H9 (cell line): ENCODE data around the gene KPTN. TPM values are rescaled to one million over a fixed set of nuclear protein-coding genes. Genes with fewer than 3 reads are reported as not detected.

Source experiments
- DNase-seq: peaks from one replicate; pipeline ENCODE4 v3.0.0-alpha.2; 2017
- H2AFZ ChIP-seq: one replicate; pipeline ENCODE4 v1.6.1; 2013; ENCODE audit warnings: mild to moderate bottlenecking, low read length, control low read depth, moderate library complexity
- H2AK5ac ChIP-seq: 2 replicates; pipeline ENCODE4 v1.6.1; 2013; ENCODE audit warnings: low read length, control low read depth, mixed read lengths; ENCODE audit not compliant: insufficient read length
- H2BK120ac ChIP-seq: one replicate; pipeline ENCODE4 v1.6.1; 2013; ENCODE audit warnings: low read depth, mild to moderate bottlenecking, low read length, control low read depth, inconsistent platforms; ENCODE audit not compliant: poor library complexity, severe bottlenecking
- H2BK12ac ChIP-seq: 2 replicates; pipeline ENCODE4 v1.6.1; 2013; ENCODE audit warnings: low read length, control low read depth, mixed read lengths, low read depth; ENCODE audit not compliant: insufficient read length
- H2BK15ac ChIP-seq: 2 replicates; pipeline ENCODE4 v1.6.1; 2013; ENCODE audit warnings: low read depth, low read length, control low read depth
- H2BK20ac ChIP-seq: one replicate; pipeline ENCODE4 v1.6.1; 2013; ENCODE audit warnings: low read depth, mild to moderate bottlenecking, low read length, control low read depth, inconsistent platforms; ENCODE audit not compliant: poor library complexity, severe bottlenecking
- H2BK5ac ChIP-seq: 2 replicates; pipeline ENCODE4 v1.6.1; 2013; ENCODE audit warnings: low read length, control low read depth, mixed read lengths; ENCODE audit not compliant: insufficient read length
- H3K14ac ChIP-seq: 2 replicates; pipeline ENCODE4 v1.6.1; 2013; ENCODE audit warnings: low read length, control low read depth; ENCODE audit not compliant: insufficient read depth
- H3K18ac ChIP-seq: 2 replicates; pipeline ENCODE4 v1.6.1; 2013; ENCODE audit warnings: low read depth, mild to moderate bottlenecking, mixed read lengths, low read length, control low read depth; ENCODE audit not compliant: insufficient read length
- H3K23ac ChIP-seq: 2 replicates; pipeline ENCODE4 v1.6.1; 2013; ENCODE audit warnings: low read length, control low read depth, mixed read lengths, low read depth; ENCODE audit not compliant: insufficient read length
- H3K23me2 ChIP-seq: 2 replicates; pipeline ENCODE4 v1.6.1; 2013; ENCODE audit warnings: low read depth, mild to moderate bottlenecking, mixed read lengths, low read length, control low read depth; ENCODE audit not compliant: insufficient read length, poor library complexity, severe bottlenecking
- H3K27ac ChIP-seq: 2 replicates; pipeline ENCODE4 v1.5.1; 2013; ENCODE audit warnings: low read length, control low read depth, mixed read lengths, low read depth; ENCODE audit not compliant: insufficient read length
- H3K27me3 ChIP-seq: 2 replicates; pipeline ENCODE4 v1.6.1; 2013; ENCODE audit warnings: low read length, control low read depth, inconsistent platforms; ENCODE audit not compliant: insufficient read depth
- H3K4ac ChIP-seq: 2 replicates; pipeline ENCODE4 v1.6.1; 2013; ENCODE audit warnings: low read depth, mild to moderate bottlenecking, control low read depth, inconsistent platforms, low read length, moderate library complexity
- H3K4me1 ChIP-seq: 2 replicates; pipeline ENCODE4 v1.6.1; 2013; ENCODE audit warnings: low read length, control low read depth, inconsistent platforms; ENCODE audit not compliant: insufficient read depth
- H3K4me2 ChIP-seq: 2 replicates; pipeline ENCODE4 v1.6.1; 2013; ENCODE audit warnings: low read length, control low read depth, mixed read lengths; ENCODE audit not compliant: insufficient read length, insufficient read depth
- H3K56ac ChIP-seq: 2 replicates; pipeline ENCODE4 v1.6.1; 2013; ENCODE audit warnings: low read depth, mild to moderate bottlenecking, mixed read lengths, low read length, control low read depth; ENCODE audit not compliant: insufficient read length
- H3K79me1 ChIP-seq: 2 replicates; pipeline ENCODE4 v1.6.1; 2013; ENCODE audit warnings: low read depth, mild to moderate bottlenecking, moderate library complexity, low read length, control low read depth, inconsistent platforms; ENCODE audit not compliant: insufficient read depth, poor library complexity, severe bottlenecking
- H3K79me2 ChIP-seq: 2 replicates; pipeline ENCODE4 v1.6.1; 2013; ENCODE audit warnings: low read length, control low read depth, inconsistent platforms; ENCODE audit not compliant: insufficient read depth
- H3K9ac ChIP-seq: 2 replicates; pipeline ENCODE4 v1.6.1; 2013; ENCODE audit warnings: low read length, control low read depth, mixed read lengths; ENCODE audit not compliant: insufficient read length; ENCODE audit errors: extremely low read depth
- H3K9me3 ChIP-seq: one replicate; pipeline ENCODE4 v1.6.1; 2013; ENCODE audit warnings: low read depth, low read length, inconsistent platforms; ENCODE audit not compliant: control insufficient read depth
- H3T11ph ChIP-seq: one replicate; pipeline ENCODE4 v1.6.1; 2013; ENCODE audit warnings: mild to moderate bottlenecking, low read length, control low read depth, inconsistent platforms
- H4K20me1 ChIP-seq: one replicate; pipeline ENCODE4 v1.6.1; 2013; ENCODE audit not compliant: control insufficient read depth, insufficient read length, insufficient read depth
- H4K5ac ChIP-seq: 2 replicates; pipeline ENCODE4 v1.6.1; 2013; ENCODE audit warnings: low read depth, mild to moderate bottlenecking, mixed read lengths, low read length, control low read depth; ENCODE audit not compliant: insufficient read length
- H4K8ac ChIP-seq: replicated peaks from 2 replicates; pipeline ENCODE4 v1.6.1; 2013; ENCODE audit warnings: low read length, control low read depth, mixed read lengths, low read depth; ENCODE audit not compliant: insufficient read length
- H4K91ac ChIP-seq: 2 replicates; pipeline ENCODE4 v1.6.1; 2013; ENCODE audit warnings: low read depth, mild to moderate bottlenecking, moderate library complexity, mixed read lengths, low read length, control low read depth; ENCODE audit not compliant: insufficient read length
- H3K27ac Mint-ChIP-seq, 3 experiments: 2 replicates in 2 of 3; 3 replicates in 1 of 3; pipeline ENCODE4 v1.8.0; 2020 to 2021; ENCODE audit warnings: mixed read lengths in 3 of 3, mild to moderate bottlenecking in 1 of 3, moderate library complexity in 1 of 3
- H3K27me3 Mint-ChIP-seq: 2 replicates; pipeline ENCODE4 v1.8.0; 2021; ENCODE audit warnings: low read depth, mild to moderate bottlenecking, moderate library complexity, mixed read lengths
- H3K36me3 Mint-ChIP-seq, 3 experiments: 2 replicates in 2 of 3; 3 replicates in 1 of 3; pipeline ENCODE4 v1.8.0; 2020 to 2021; ENCODE audit warnings: low read depth in 3 of 3, mixed read lengths in 3 of 3; ENCODE audit not compliant: insufficient read depth in 1 of 3
- H3K4me1 Mint-ChIP-seq, 2 experiments: 2 replicates each; pipeline ENCODE4 v1.8.0; 2020; ENCODE audit warnings: mixed read lengths in 2 of 2
- H3K4me3 Mint-ChIP-seq, 2 experiments: 2 replicates in 1 of 2; 3 replicates in 1 of 2; pipeline ENCODE4 v1.8.0; 2020 to 2021; ENCODE audit warnings: mild to moderate bottlenecking in 2 of 2, mixed read lengths in 2 of 2, moderate library complexity in 1 of 2
- H3K9me3 Mint-ChIP-seq, 2 experiments: 2 replicates in 1 of 2; 3 replicates in 1 of 2; pipeline ENCODE4 v1.8.0; 2020; ENCODE audit warnings: mild to moderate bottlenecking in 2 of 2, mixed read lengths in 2 of 2, moderate library complexity in 1 of 2
- CTCF ChIP-seq: fragments of 200-600 bp; sonication (generic); conservative IDR thresholded peaks from 3 replicates; pipeline ENCODE4 v1.8.0; 2021; ENCODE audit warnings: antibody characterized with exemption, mild to moderate bottlenecking
- WGBS: extraction: QIAGEN DNeasy Blood & Tissue Kit; methylation state at CpG from one replicate; pipeline ENCODE4 v1.1.7; 2013; ENCODE audit warnings: missing lambda C conversion rate, low lambda C conversion rate, mixed read lengths; ENCODE audit not compliant: insufficient read length; ENCODE audit errors: extremely low coverage; 5-methylcytosine and 5-hydroxymethylcytosine counted together
- total RNA-seq: library from RNA; stranded (reverse); gene quantifications from 2 replicates; pipeline ENCODE4 v1.2.1, GENCODE V29; 2021

Gene KPTN
- total RNA-seq, 1 experiment from 2014 or later: 35.4 TPM

- Histone ChIP-seq H2BK12ac (no peak overlapping the region), H4K8ac (no peak overlapping the region), H3K18ac (peak overlapping the region; percentile 40), H4K5ac (no peak overlapping the region), H4K91ac (no peak overlapping the region), H2BK120ac (no peak overlapping the region), H3K4ac (no peak overlapping the region), H3K79me2 (no peaks in the 10 kb centered on the region), H3K4me1 (no peaks in the 10 kb centered on the region), H3K9ac (no peak overlapping the region), H3K56ac (no peak overlapping the region), H3K79me1 (no peaks in the 10 kb centered on the region), H3K4me2 (peak overlapping the region; percentile 78), H3K9me3 (no peaks in the 10 kb centered on the region), H2BK20ac (no peak overlapping the region), H3K14ac (0 out of 2 replicates have a peak overlapping the region, but pooled peaks have one; percentile 0), H3K23me2 (peaks cover 22% of the 10 kb centered on the region), H3T11ph (no peak overlapping the region), H2AFZ (no peak overlapping the region), H3K27ac (no peak overlapping the region), H2BK15ac (no peak overlapping the region), H4K20me1 (no peaks in the 10 kb centered on the region), H2AK5ac (no peak overlapping the region), H2BK5ac (no peak overlapping the region), H3K23ac (no peak overlapping the region), H3K27me3 (no peaks in the 10 kb centered on the region)
- Mint-ChIP-seq H3K4me1 (peaks cover 4 to 13% of the 10 kb centered on the region in 2 experiments), H3K4me3 (peak overlapping the region; percentile 22 to 70; a peak in 4 of 5 replicates), H3K36me3 (no peaks in the 10 kb centered on the region; a peak in 1 of 7 replicates), H3K27me3 (peaks cover 35% of the 10 kb centered on the region), H3K27ac (no peak overlapping the region), H3K9me3 (no peaks in the 10 kb centered on the region)
- no peak; the same call in 1 of the 3 replicates for TF ChIP-seq CTCF
- no CpG with 5 or more reads among the region's 69 CpGs for WGBS
- DNase-seq: peak; percentile 79
These were observed 53.8 kb downstream of the KPTN start for GRCh38 chr19:47430041-47430802.
